HG03354 (cell line): Measurements from ENCODE around the gene PHETA2.
"Not testable (repeated sequence)": the region's sequence is repeated elsewhere in the genome, so short reads cannot be mapped to it uniquely, and the experiment has no call there.

Experiments used
- ATAC-seq: cut with Tn5 transposase; IDR thresholded peaks from one replicate; pipeline ENCODE4 v1.9.1; 2021; ENCODE audit warnings: mild to moderate bottlenecking; ENCODE audit not compliant: unreplicated experiment, poor library complexity, severe bottlenecking

The PHETA2 gene

GRCh38 chr22:42090596-42091454 lies 16.8 kb downstream of the PHETA2 start, which contains the start of gene NDUFA6:
Gene NDUFA6, minus strand, starts transcription at chr22:42090772. Its CDS starts 28 bp downstream, at chr22:42090744.
- peak; percentile 90 for ATAC-seq

- no peak for ATAC-seq
Measured at GRCh38 chr22:42091455-42091782, 17.4 kb downstream of the PHETA2 start.

GRCh38 chr22:42101199-42101598 lies 27.2 kb downstream of the PHETA2 start:
- no peak for ATAC-seq

GRCh38 chr22:42104332-42104860 lies 30.3 kb downstream of the PHETA2 start:
- not testable (repeated sequence) for ATAC-seq

- ATAC-seq: no peak
Measured at GRCh38 chr22:42108848-42109247, 34.8 kb downstream of the PHETA2 start.

GRCh38 chr22:42111798-42112197 lies 37.8 kb downstream of the PHETA2 start:
- no peak for ATAC-seq

- not testable (repeated sequence) for ATAC-seq
Measured at GRCh38 chr22:42112793-42113192, 38.7 kb downstream of the PHETA2 start.

- no peak for ATAC-seq
Measured at GRCh38 chr22:42114721-42115120, 40.7 kb downstream of the PHETA2 start.

- ATAC-seq: not testable (repeated sequence)
Measured at GRCh38 chr22:42115420-42115830, 41.4 kb downstream of the PHETA2 start.

GRCh38 chr22:42116848-42117424 lies 42.9 kb downstream of the PHETA2 start:
- ATAC-seq: no peak

GRCh38 chr22:42120231-42121021 lies 46.4 kb downstream of the PHETA2 start:
- not testable (repeated sequence) for ATAC-seq

GRCh38 chr22:42123529-42123928 lies 49.5 kb downstream of the PHETA2 start:
- not testable (repeated sequence) for ATAC-seq

GRCh38 chr22:42127606-42128005 lies 53.6 kb downstream of the PHETA2 start:
- ATAC-seq: no peak

GRCh38 chr22:42128007-42128406 lies 54.0 kb downstream of the PHETA2 start:
- ATAC-seq: not testable (repeated sequence)
